Tibial nerve (tissue), 4 donors: ENCODE data around the gene FAM163B.

ENCODE experiments used
- CTCF ChIP-seq, 5 experiments: fragments of 200-600 bp in 3 of 5; fragments of 450-650 bp in 2 of 5; sonication (generic) in 3 of 5; IDR thresholded peaks; one replicate each; pipeline ENCODE4 v1.5.1; 2016 to 2019; ENCODE audit warnings: antibody characterized with exemption in 5 of 5, mild to moderate bottlenecking in 3 of 5, moderate library complexity in 2 of 5
- EP300 ChIP-seq, 2 donors: sonication (generic); formaldehyde crosslinking; IDR thresholded peaks; one replicate each; pipeline ENCODE4 v1.6.1; 2017; ENCODE audit warnings: antibody characterized with exemption in 2 of 2, mild to moderate bottlenecking in 1 of 2

GRCh38 chr9:133537257-133537656 lies 71.9 kb downstream of the FAM163B start:
- no peak for TF ChIP-seq CTCF (IDR thresholded peaks at IDR 0.05)
- TF ChIP-seq EP300 (IDR thresholded peaks at IDR 0.05) = no peak
